H1 (cell line): ENCODE data around the gene KCNQ1.

Source experiments
- ASH2L ChIP-seq: fragments of 200-600, 300-600 bp; sonication (generic); IDR thresholded peaks from one replicate; pipeline ENCODE4 v1.7.1; 2017; ENCODE audit warnings: low read length
- CBX5 ChIP-seq: fragments of 300-800, 300-1000 bp; sonication (generic); IDR thresholded peaks from 2 replicates; pipeline ENCODE4 v1.7.1; 2016; ENCODE audit warnings: antibody characterized with exemption, low read length, low read depth
- CTCF ChIP-seq, 3 experiments: IDR thresholded peaks; 1 replicate in 2 of 3; 2 replicates in 1 of 3; pipeline versions ENCODE4 v1.5.1 to v1.6.1; 2011; ENCODE audit warnings: low read length in 3 of 3, mild to moderate bottlenecking in 3 of 3, inconsistent platforms in 2 of 3, low read depth in 1 of 3, moderate library complexity in 1 of 3; ENCODE audit not compliant: insufficient read depth in 1 of 3; ENCODE audit errors: control extremely low read depth in 1 of 3
- EGR1 ChIP-seq: IDR thresholded peaks from 2 replicates; pipeline ENCODE4 v1.6.1; 2011; ENCODE audit warnings: low read depth, low read length, borderline replicate concordance
- EZH2 ChIP-seq: fragments of 200-600 bp; sonication (generic); IDR thresholded peaks from 2 replicates; pipeline ENCODE4 v1.7.1; 2012; ENCODE audit warnings: low read depth, mild to moderate bottlenecking, moderate library complexity, low read length, inconsistent platforms; ENCODE audit not compliant: severe bottlenecking
- JUND ChIP-seq: IDR thresholded peaks from 2 replicates; pipeline ENCODE4 v1.6.1; 2011; ENCODE audit warnings: mild to moderate bottlenecking, improper control_type of control experiment, low read length
- KDM5A ChIP-seq: fragments of 200-600 bp; IDR thresholded peaks from 2 replicates; pipeline ENCODE4 v1.7.1; 2012; ENCODE audit warnings: mild to moderate bottlenecking, low read length, inconsistent platforms, mixed read lengths
- POLR2A ChIP-seq, 2 experiments: IDR thresholded peaks; 1 replicate in 1 of 2; 2 replicates in 1 of 2; pipeline ENCODE4 v1.6.1; 2011; ENCODE audit warnings: low read depth in 2 of 2, low read length in 2 of 2, mild to moderate bottlenecking in 2 of 2; ENCODE audit errors: control extremely low read depth in 1 of 2
- RAD21 ChIP-seq, 2 experiments: IDR thresholded peaks in 1 of 2; conservative IDR thresholded peaks in 1 of 2; 2 replicates each; pipeline ENCODE4 v1.6.1; 2011; ENCODE audit warnings: low read depth in 2 of 2, low read length in 2 of 2, improper control_type of control experiment in 1 of 2, inconsistent platforms in 1 of 2, mild to moderate bottlenecking in 1 of 2, moderate library complexity in 1 of 2
- RNF2 ChIP-seq: fragments of 200-900, 300-1000 bp; sonication (generic); IDR thresholded peaks from 2 replicates; pipeline ENCODE4 v1.7.1; 2016; ENCODE audit warnings: borderline replicate concordance, low read depth, mild to moderate bottlenecking, antibody characterized with exemption, low read length; ENCODE audit not compliant: poor library complexity, severe bottlenecking; ENCODE audit errors: missing control alignments
- RXRA ChIP-seq: IDR thresholded peaks from 2 replicates; pipeline ENCODE4 v1.6.1; 2011; ENCODE audit warnings: low read depth, mild to moderate bottlenecking, low read length, moderate library complexity; ENCODE audit not compliant: insufficient read depth
- USF2 ChIP-seq: IDR thresholded peaks from 2 replicates; pipeline ENCODE4 v1.6.1; 2011; ENCODE audit warnings: low read length, improper control_type of control experiment
- YY1 ChIP-seq: IDR thresholded peaks from 2 replicates; pipeline ENCODE4 v1.6.1; 2011; ENCODE audit warnings: low read depth, mild to moderate bottlenecking, low read length

DNA sequence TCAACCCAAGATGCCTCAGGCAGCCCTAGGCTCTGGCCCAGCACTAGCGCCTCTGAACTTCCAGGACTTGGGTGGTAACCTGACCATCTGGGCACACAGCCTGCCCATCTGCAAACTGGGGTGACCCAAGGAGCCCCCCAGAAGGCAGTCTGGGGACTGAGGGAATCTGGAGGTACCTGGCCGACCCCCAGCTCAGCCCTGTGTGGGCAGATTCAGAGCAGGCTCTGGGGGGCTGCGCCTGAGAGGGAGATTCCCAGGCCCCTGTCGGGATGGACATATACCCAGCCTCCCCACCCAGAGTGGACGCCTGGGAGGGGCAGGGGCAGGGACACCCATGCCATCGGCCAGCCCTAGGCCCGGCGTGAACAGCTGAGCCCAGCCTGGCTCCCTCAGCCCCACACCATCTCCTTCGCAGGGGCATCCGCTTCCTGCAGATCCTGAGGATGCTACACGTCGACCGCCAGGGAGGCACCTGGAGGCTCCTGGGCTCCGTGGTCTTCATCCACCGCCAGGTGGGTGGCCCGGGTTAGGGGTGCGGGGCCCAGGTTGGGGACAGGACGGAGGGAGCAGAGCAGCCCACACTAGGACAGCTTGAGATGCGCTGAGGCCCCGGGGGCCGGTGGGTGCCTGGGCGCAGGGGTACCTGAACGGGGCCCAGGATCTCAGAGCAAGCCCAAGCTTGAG lies 126.9 kb downstream of the KCNQ1 start:
- TF ChIP-seq POLR2A (IDR thresholded peaks at IDR 0.05; ENCODE audit: control extremely low read depth in 1 of 2, low read depth in 2 of 2, low read length in 2 of 2), result no peak
- TF ChIP-seq EGR1, result no peak
- no peak for TF ChIP-seq CTCF (IDR thresholded peaks at IDR 0.05; ENCODE audit: control extremely low read depth in 1 of 3, insufficient read depth in 1 of 3, low read depth in 1 of 3, low read length in 3 of 3)
- no peak for TF ChIP-seq YY1
- no peak for TF ChIP-seq USF2
- TF ChIP-seq JUND, result no peak
- no peak for TF ChIP-seq RAD21 (IDR thresholded peaks at IDR 0.05 in 1 of 2, conservative IDR thresholded peaks at IDR 0.05 in 1 of 2; ENCODE audit: low read depth in 2 of 2, low read length in 2 of 2)
- no peak for TF ChIP-seq EZH2
- no peak for TF ChIP-seq RNF2
- no peak for TF ChIP-seq KDM5A
- TF ChIP-seq RXRA, result no peak
- no peak for TF ChIP-seq ASH2L
- TF ChIP-seq CBX5, result no peak
